Mucosa of rectum (tissue), 2 donors: Measurements from ENCODE around the gene PKNOX2.

Source experiments
- H3K27ac ChIP-seq, 2 donors: one replicate each; pipeline ENCODE4 v1.7.0; 2013; ENCODE audit warnings: inconsistent platforms in 2 of 2, low read depth in 2 of 2, low read length in 2 of 2
- H3K27me3 ChIP-seq, 2 donors: one replicate each; pipeline ENCODE4 v1.7.0; 2013; ENCODE audit warnings: low read length in 2 of 2; ENCODE audit not compliant: control insufficient read depth in 2 of 2, insufficient read depth in 2 of 2
- H3K36me3 ChIP-seq, 2 donors: one replicate each; pipeline ENCODE4 v1.7.0; 2013; ENCODE audit warnings: low read length in 2 of 2; ENCODE audit not compliant: control insufficient read depth in 2 of 2, insufficient read depth in 2 of 2
- H3K4me1 ChIP-seq, 2 donors: one replicate each; pipeline ENCODE4 v1.7.0; 2013; ENCODE audit warnings: low read length in 2 of 2, mild to moderate bottlenecking in 1 of 2; ENCODE audit not compliant: control insufficient read depth in 2 of 2, insufficient read depth in 2 of 2
- H3K4me3 ChIP-seq, 2 donors: one replicate each; pipeline ENCODE4 v1.7.0; 2013; ENCODE audit warnings: low read length in 2 of 2
- H3K9ac ChIP-seq, 2 donors: one replicate each; pipeline ENCODE4 v1.7.0; 2013; ENCODE audit warnings: low read length in 2 of 2, low read depth in 1 of 2, mild to moderate bottlenecking in 1 of 2
- H3K9me3 ChIP-seq, 2 donors: one replicate each; pipeline ENCODE4 v1.7.0; 2013; ENCODE audit warnings: low read length in 2 of 2; ENCODE audit not compliant: control insufficient read depth in 2 of 2
- donor health status: healthy.
- donor health status: Normal muscosa, but diverticular disease.

Gene PKNOX2

DNA sequence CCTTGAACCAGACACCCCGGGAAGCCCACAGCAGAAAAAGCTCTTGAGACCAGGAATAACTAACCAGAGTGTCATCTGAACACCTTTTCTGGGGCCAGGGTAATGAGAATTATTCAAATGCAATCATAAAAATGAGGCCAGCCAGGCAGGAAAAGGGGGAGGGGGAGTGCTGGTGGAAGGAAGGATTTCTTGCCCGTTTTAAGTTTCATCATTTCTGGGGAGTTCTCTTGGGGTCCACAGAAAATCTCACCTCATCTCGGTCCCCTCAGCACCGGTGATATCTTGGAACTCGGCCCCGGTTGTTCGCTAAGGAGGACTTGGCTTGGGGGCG, 495 bp upstream of the PKNOX2 start:
- no peak overlapping the region for H3K4me3 ChIP-seq
- H3K9ac ChIP-seq: peak overlapping the region in 1 of 2 donors; percentile 57
- H3K27me3 ChIP-seq: peaks cover 29 to 50% of the 10 kb centered on the region in 2 donors
- H3K4me1 ChIP-seq: peaks cover 2 to 8% of the 10 kb centered on the region in 2 donors
- no peaks in the 10 kb centered on the region for H3K9me3 ChIP-seq
- peak overlapping the region in 1 of 2 donors; percentile 37 for H3K27ac ChIP-seq
- H3K36me3 ChIP-seq: no peaks in the 10 kb centered on the region

DNA sequence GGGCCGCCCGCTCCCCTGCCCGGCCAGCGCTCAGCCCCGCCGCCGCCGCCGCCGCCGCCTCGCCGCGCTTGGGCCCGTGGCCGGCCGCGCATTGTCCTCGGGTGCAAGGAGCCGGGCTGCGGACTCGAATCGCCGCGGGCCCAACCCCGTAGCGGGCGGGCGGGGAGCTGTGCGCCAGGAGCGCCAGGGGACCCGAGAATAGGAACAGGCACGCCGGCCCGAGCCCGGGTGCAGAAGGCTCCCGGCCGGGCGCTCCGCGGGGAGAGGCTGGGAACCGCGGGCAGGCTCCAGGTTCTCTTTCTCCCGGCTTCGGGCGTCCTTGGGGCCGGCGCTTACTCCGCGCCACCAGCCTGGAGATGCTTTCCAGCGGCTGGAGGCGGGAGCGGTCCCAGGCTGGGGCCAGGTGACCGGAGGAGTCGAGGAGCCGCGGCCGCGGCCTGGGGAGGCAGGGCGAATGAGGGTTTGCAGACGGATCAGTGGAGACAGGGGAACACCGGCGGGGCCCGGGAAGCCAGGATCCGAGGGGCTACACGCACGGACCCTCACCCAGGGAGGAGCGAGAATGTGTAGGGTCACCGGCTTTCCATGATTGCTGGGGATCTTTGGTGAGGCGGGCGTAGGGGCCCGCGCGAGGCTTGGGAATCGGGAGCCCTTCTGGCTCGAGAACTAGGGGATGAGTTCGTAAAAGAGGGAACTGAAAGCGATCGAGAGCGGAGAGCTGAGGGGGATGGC, 726 bp downstream of the PKNOX2 start:
- no peaks in the 10 kb centered on the region for H3K36me3 ChIP-seq
- peak overlapping the region; percentile 41 to 65 for H3K9ac ChIP-seq
- H3K27me3 ChIP-seq: peaks cover 29 to 58% of the 10 kb centered on the region in 2 donors
- peaks cover 7 to 13% of the 10 kb centered on the region in 2 donors for H3K4me1 ChIP-seq
- H3K4me3 ChIP-seq: peak overlapping the region; percentile 64 to 74
- peak overlapping the region; percentile 64 to 68 for H3K27ac ChIP-seq
- no peaks in the 10 kb centered on the region for H3K9me3 ChIP-seq

DNA sequence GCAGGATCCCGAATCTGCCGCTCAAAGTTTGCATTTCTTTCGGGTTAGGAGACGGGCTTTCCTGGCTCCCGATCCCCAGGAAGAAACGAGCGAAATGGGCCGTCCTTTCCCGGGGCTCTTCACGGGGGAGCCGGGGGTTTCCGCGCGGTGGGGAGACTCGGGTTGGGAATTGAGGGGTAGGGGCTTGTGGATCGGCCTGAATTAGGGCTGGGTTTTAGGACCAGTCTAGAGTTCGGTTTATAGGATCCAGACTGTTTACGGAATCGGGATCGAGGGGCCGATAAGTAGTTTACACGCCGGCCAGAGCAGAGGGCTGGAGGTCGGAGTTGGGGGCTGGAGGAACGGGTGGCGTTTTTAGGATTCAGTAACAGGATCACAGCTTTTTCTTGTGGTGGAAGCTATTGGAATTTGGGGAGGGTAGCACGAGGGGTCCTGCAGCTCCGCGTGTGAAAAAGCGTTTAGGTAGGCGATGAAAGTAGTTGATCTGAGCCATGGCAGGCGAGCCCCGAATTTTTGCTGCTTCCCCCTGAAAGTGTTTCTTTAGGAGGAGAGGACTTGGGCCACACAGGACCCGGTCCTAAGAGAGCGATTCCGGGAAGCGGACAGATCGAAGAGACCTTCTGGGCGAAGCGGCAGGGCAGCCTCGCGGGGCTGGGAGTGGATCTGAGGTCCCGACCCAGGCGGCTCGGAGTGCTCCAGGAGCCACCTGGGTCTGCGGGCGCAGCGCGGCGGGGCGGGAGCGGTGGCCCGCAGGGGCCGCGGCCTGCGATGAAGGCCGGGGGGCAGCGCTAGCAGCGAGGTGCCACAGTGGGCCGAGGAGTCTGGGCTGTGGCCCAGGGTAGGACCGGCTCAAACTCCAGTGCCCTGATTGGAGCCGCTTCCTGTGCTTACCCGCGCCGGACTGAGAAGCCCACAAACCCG, 1.6 kb downstream of the PKNOX2 start:
- no peaks in the 10 kb centered on the region for H3K9me3 ChIP-seq
- H3K4me3 ChIP-seq: peak overlapping the region; percentile 64 to 74
- peaks cover 8 to 13% of the 10 kb centered on the region in 2 donors for H3K4me1 ChIP-seq
- peak overlapping the region; percentile 64 to 68 for H3K27ac ChIP-seq
- H3K27me3 ChIP-seq: peaks cover 29 to 58% of the 10 kb centered on the region in 2 donors
- no peaks in the 10 kb centered on the region for H3K36me3 ChIP-seq
- H3K9ac ChIP-seq: peak overlapping the region; percentile 41 to 65

DNA sequence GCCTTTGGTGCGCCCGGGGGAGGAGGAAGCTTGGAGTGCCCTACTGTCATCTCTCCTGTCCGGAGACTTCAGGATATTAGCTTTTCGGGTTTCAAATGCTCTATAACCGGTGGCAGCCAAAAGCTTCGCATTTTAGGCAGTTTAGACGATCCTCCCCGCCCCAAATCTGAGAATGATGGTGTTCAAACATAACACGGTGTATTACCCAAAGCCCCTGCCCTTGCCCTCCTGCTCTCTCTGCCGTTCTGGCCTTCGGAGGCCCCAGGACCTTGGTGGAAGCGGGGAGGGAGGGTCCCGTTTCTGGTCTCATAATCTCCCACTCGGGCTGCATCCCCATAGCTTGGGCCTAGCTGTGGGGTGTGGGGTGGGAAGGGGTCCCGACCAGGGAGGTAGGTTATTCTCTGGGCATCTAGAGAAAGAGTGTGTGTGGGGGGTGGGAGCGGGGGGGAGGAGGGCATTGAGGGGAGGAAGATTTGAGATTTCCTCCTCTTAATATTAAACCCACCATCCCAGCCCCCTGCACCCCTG, 2.3 kb downstream of the PKNOX2 start:
- Histone ChIP-seq H3K4me3 (peak overlapping the region; percentile 64 to 74), H3K27ac (peak overlapping the region; percentile 56 to 64), H3K9ac (peak overlapping the region in 1 of 2 donors; percentile 65), H3K36me3 (no peaks in the 10 kb centered on the region), H3K27me3 (peaks cover 29 to 58% of the 10 kb centered on the region in 2 donors), H3K4me1 (peaks cover 8 to 13% of the 10 kb centered on the region in 2 donors), H3K9me3 (no peaks in the 10 kb centered on the region)

DNA sequence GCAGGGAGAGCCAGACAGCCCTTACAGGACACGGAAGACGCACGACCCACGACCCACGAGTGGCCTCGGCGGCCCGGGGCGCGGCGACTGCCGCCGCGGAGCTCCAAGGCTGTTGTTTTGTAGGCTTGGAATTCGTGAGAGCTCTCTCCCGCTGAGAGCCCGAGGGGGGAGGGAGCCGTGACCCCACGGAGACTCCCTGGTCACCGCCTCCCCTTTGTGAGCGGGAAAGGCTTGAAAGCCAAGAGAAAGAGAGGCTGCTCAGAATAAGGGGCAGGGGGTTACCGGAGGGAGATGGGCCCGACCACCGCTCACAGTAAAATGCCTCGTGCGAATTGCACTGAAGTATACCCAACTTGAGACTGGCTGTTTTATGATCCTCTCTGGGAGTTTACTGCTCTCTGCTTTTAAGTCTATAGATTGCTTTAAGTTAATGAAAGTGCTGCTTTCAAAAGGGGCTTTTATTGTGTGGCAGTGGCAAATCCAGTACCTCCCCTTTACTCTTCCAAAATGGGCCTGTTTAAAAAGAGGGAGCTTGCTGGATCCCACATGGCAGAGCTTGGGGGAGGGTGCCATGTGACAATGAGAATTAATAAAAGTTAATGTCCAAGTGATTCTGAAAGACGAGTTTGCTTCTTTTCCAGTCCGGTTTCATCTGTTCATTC, 2.9 kb downstream of the PKNOX2 start:
- H3K4me1 ChIP-seq: peaks cover 8 to 13% of the 10 kb centered on the region in 2 donors
- peak overlapping the region in 1 of 2 donors; percentile 47 for H3K9ac ChIP-seq
- H3K4me3 ChIP-seq: peak overlapping the region in 1 of 2 donors; percentile 26

DNA sequence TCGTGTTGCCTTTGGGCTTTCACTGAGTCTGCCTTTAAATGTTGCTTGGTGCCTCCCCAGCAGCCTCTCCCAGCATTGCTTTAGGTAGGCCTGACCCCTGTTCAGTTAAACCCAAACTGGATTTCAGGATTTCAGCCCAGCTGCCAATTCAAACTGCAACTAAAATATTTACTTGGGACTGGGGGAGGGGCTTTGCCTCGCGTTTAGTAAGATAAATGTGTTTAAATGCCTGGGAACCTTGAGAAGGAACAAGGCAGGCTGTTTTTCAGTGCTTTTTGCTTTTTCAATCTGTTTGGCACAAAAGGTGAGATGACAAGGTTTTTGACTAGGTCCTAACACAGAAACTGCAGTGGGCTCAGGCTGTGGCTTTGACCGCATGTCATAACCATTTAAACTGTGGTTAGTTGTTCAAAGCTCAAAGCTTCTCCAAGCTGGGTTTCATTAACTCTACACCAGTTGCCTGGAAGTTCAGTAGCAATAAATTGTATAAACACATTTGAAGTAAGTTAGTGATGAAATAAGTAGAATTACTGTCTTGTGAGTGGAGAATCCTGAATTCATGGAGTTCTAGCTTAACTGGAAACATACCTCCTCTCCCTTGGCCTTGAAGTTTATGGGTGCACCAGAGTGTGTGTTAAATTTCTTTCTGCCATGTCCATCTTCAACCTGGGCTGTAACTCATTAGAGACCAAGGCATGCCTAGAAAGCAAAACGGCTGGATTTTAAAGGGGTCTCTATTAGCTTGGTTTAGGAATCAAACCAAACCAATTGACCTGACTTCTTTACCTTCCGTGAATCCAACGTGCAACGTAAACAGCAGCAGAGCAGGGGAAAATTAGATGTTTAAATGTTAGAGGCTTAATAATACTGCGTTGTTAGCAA, 3.6 kb downstream of the PKNOX2 start:
- Histone ChIP-seq H3K27ac (peak overlapping the region; percentile 56 to 64), H3K4me1 (peaks cover 8 to 13% of the 10 kb centered on the region in 2 donors), H3K27me3 (peaks cover 29 to 52% of the 10 kb centered on the region in 2 donors), H3K36me3 (no peaks in the 10 kb centered on the region), H3K4me3 (no peak overlapping the region), H3K9me3 (no peaks in the 10 kb centered on the region), H3K9ac (no peak overlapping the region)

More for the DNA sequence above, 2.9 kb downstream of the PKNOX2 start:
- Histone ChIP-seq H3K36me3 (no peaks in the 10 kb centered on the region), H3K27me3 (peaks cover 29 to 58% of the 10 kb centered on the region in 2 donors), H3K9me3 (no peaks in the 10 kb centered on the region), H3K27ac (peak overlapping the region; percentile 56 to 64)

DNA sequence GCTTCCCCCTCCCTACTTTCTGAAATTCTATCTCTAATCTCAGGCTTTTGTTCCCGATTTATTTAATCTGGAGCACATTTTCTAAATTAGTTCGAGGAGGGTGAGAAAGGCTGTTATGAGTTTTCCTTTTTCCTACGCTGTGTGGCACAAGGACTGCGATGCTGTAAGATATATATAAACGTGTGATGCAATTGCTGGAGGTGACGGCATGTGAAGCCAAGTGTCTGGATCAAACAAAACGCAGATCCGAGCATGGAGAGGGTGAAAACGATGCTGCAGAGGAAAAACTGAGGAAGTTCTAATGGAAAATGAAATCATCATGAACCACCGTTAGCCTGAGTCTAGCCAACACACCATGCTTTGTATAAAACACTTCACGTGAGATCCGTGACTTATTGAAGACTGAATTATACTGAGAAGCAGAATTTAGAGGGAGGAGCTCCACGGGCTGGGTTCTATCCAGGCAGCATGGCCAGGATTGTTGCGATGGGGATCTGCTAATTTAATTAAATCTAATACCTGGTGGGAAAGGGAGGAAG, 4.4 kb downstream of the PKNOX2 start:
- H3K4me1 ChIP-seq: peaks cover 8 to 13% of the 10 kb centered on the region in 2 donors
- peaks cover 24 to 44% of the 10 kb centered on the region in 2 donors for H3K27me3 ChIP-seq
- no peak overlapping the region for H3K9ac ChIP-seq

DNA sequence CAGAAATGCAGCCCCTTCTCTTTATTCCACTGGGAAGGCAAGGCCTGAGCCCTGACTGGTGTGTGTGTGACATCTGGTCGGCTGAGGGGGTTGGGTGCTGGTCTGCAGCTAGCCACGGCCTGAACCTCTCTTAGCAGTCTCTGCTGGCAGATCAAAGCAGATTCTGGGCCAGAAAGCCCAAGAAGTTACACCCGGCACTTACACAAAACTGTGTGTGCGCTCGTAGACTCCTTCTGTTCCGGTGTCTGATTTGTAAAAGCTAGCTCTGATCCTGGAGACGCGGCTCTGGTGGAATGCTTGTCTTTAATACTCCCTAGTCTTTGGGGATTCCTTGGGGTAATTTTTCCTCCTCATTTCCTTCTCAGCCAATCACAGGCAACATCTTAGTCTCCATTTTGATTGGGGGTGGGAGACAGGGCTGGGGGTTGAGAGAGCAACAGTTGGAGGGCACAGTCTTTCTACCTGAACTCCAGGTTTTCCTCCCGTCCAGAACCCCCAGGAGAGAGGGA, 5.5 kb downstream of the PKNOX2 start:
- Histone ChIP-seq H3K27ac (peak overlapping the region; percentile 31 to 52), H3K4me1 (peaks cover 8 to 10% of the 10 kb centered on the region in 2 donors), H3K36me3 (no peaks in the 10 kb centered on the region), H3K27me3 (peaks cover 23 to 41% of the 10 kb centered on the region in 2 donors), H3K9ac (no peak overlapping the region), H3K4me3 (no peak overlapping the region), H3K9me3 (no peaks in the 10 kb centered on the region)

More for the DNA sequence above, 4.4 kb downstream of the PKNOX2 start:
- Histone ChIP-seq H3K4me3 (no peak overlapping the region), H3K9me3 (no peaks in the 10 kb centered on the region), H3K36me3 (no peaks in the 10 kb centered on the region), H3K27ac (peak overlapping the region in 1 of 2 donors; percentile 52)
